ENCODE data around the gene AGAP1.

DNA sequence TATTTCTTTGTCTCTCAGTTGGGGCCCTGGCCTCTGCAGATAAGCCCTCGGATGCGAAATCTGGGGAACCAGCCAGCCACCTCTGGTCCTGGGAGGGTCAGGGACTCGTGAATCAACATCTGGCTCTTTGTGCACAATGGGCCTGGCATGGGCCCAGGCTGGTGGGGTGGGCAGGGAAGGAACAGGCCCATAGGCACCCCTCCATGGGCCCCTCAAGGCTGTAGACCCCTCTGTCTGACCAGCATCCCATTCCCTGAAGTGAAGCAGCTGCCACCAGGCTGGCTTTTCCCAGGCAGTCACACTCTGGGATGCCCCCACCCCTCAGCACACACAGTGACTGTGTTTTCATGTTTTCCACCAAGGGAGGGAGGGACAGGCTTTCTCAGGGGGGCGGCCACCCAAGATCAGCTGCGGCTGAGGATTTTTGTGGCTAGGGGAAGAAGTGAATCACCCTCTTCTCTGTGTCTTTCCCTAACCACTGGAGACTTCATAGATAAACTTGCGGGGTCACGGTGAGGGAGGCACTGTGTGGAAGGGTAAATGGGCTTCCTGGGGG, 166.0 kb downstream of the AGAP1 start:
- TF ChIP-seq, protein P1, sequence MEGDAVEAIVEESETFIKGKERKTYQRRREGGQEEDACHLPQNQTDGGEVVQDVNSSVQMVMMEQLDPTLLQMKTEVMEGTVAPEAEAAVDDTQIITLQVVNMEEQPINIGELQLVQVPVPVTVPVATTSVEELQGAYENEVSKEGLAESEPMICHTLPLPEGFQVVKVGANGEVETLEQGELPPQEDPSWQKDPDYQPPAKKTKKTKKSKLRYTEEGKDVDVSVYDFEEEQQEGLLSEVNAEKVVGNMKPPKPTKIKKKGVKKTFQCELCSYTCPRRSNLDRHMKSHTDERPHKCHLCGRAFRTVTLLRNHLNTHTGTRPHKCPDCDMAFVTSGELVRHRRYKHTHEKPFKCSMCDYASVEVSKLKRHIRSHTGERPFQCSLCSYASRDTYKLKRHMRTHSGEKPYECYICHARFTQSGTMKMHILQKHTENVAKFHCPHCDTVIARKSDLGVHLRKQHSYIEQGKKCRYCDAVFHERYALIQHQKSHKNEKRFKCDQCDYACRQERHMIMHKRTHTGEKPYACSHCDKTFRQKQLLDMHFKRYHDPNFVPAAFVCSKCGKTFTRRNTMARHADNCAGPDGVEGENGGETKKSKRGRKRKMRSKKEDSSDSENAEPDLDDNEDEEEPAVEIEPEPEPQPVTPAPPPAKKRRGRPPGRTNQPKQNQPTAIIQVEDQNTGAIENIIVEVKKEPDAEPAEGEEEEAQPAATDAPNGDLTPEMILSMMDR (IDR thresholded peaks at IDR 0.05; ENCODE audit: low read depth, low read length, poor library complexity, severe bottlenecking), result no peak
- TF ChIP-seq EZH2phosphoT487 (IDR thresholded peaks at IDR 0.05; ENCODE audit: borderline replicate concordance, low read length), result no peak

Measured in DOHH2 (cell line).